ENCODE measurements around the gene SH2D3C.

Gene SH2D3C

DNA sequence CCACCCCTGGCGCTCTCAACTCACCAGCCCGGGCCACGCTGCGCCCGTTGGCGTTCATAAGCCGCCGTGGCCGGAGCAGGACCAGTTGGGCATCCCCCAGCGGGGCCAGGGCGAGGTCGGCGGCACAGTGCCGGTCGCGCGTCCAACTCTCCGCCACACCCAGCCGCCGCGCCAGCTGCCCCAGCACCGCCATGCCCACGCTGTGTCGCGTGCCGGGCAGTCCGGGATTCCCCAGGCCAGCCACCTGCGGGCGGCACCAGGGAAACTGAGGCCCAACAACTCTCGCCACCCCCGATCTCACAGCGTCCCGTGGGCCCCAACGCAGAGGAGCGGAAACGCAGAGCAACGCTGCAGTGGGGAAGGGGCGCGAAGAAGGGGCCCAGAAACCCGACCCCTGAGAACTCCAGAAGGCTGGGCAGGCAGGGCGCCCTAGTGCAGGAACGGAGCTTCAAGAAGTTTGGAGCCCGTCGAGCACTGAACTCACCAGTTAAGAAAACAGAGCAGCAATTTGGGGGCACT is 63.5 kb downstream of the SH2D3C start:
- no peak for DNase-seq

GRCh38 chr9:127714020-127714750 is 64.3 kb downstream of the SH2D3C start:
- DNase-seq, result no peak

GRCh38 chr9:127712867-127713266 is 65.6 kb downstream of the SH2D3C start:
- no peak for DNase-seq

- DNase-seq, result no peak
Observed at GRCh38 chr9:127712371-127712770, 66.1 kb downstream of the SH2D3C start.

- no peak for DNase-seq
Observed at GRCh38 chr9:127711831-127712274, 66.6 kb downstream of the SH2D3C start.

DNA sequence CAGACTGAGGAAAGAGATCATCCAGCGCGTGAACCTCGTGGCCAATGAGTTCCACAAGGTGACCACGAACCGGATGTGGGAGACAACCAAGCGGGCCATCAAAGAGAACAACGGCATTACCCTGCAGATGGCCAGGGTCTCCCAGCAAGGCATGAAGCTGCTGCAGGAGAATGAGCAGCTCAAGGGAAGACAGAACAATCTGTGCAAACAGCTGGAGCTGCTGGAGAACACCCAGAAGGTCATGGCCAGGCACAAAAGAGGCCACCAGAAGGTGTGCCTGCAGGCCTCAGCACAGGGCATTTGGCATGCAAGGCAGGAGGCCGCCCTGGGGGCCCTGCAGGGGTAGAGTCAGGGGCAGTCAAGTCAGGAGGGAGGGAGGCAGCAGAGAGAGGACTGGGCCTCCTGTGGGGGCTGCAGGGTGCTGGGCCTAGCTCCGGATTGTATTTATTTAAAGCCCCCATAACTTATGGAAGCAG is 67.2 kb downstream of the SH2D3C start:
- no peak for DNase-seq

DNA sequence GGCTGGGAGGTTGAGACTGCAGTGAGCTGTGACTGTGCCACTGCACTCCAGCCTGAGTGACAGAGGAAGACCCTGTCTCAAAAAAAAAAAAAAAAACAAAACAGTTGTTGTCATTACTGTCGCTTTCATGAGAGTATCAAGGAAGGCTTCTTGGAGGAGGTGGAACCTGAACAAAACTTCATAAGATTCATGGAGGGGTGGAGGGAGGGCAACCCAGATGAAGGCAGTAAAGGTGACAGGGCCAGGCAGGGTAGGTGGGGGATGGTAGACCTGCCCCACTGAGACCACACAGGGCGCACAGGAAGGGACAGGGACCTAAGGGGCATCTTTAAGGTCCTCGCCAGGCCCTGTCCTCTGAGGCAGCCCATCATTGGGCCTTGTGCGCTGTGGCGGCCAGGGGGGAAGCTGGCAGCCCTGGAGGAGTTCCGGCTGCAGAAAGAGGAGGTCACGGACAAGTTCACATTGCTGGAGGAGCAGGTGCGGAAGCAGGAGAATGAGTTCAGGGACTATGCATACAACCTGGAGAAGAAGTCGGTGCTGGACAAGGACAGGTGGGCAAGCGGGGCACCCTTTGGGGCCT is 68.2 kb downstream of the SH2D3C start:
- no peak for DNase-seq

DNA sequence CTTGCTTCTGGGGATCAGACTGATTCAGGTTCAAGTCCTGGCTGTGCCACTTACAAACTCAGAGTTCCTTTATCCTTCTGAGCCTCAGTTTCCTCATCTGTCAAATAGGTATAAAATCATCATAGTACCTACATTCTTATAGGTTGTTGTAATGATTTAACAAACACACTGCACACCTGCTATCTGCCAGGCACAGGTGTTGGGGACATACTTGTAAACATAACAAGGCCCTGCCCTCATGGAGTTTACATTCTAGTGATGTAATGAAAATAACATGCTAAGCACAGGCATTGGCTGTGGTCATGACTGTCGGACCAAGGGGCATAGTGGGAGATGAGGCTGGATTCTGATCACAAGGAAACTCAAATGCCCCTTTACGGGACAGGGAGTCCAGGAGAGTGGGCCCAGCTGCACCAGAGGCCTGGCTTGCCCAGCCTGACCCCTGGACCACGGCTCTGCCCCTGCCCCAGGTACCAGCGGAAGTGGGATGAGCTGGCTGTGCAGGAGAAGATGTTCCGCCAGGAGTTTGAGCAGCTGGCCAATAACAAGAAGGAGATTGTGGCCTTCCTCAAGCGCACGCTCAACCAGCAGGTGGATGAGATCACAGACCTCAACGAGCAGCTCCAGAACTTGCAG is 69.4 kb downstream of the SH2D3C start:
- no peak for DNase-seq

DNA sequence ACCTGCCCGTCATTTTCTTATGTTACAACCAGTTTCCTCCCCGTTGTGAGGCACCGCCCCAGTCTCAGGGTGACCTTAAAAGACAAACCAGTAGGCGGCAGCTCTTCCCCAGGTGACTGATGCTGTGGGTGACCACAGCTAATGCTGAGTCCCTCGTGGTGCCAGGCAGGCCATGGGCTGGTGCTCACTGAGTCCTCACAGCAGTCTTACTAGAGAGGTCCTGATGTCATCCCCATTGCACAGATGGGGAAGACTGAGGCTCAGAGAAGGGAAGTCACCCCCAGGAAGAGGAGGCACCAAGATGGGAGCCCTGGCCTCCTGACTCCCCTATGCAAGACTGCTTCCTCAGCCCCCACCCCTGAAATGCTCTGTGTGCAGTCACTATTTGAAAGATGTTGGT is 70.7 kb downstream of the SH2D3C start:
- DNase-seq, result peak; percentile 74

DNA sequence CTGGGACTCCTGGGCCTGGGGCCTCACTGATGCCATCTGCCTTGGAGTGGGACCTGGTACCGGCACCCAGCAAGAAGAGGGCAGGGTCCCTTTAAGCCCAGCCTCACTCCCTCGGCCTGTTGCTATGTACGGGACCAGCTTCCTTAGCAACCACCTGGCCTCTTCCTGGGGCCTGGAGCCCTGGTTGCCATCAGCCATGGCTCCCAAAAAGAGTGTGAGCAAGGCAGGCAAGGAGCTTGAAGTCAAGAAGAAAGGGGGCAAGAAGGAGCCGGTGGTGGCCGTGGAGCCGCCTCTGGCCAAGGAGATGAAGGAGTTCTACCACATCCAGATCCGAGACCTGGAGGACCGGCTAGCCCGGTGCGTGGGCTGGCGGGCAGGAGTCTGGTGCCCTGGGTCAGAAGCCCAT is 71.6 kb downstream of the SH2D3C start, which contains the start of gene CFAP157:
TSS of gene CFAP157 (plus strand) at position 153 of the 406 bp plus-strand sequence. CDS start at position 197, 44 bp downstream.
- no peak for DNase-seq

- no peak for DNase-seq
Observed at GRCh38 chr9:127705577-127706379, 72.7 kb downstream of the SH2D3C start.

GRCh38 chr9:127703289-127703946 is 75.0 kb downstream of the SH2D3C start:
- no peak for DNase-seq

DNA sequence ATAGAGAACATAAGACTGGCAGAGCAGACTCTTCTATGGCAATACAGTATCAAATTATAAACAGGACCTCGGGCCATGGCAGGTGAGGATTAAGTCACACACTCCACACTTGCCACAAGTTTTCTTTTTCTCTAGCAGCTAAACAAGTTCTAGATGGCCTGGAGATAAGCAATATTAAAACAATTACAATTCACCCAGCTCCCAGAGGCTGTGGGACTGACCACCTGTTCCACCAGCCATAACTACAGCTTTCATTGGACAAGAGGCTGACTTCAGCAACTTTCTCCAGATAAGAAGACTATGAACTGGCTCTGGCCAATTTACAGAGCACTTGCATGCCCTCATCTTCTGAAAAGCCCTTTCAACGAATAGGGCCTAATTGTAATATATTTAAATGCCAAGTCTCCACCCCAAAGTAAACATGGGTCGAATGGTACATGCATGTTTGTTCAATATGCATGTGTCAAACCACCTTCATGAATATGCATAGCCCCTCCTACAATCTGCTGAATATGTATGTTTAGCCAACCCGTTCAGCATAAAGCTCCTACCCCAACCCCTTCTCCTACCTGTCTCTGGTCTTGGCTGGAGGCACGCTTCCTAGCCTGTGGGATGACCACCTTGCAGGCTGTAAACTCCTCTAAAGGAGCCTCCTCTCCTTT is 77.7 kb downstream of the SH2D3C start:
- DNase-seq, result no peak

DNA sequence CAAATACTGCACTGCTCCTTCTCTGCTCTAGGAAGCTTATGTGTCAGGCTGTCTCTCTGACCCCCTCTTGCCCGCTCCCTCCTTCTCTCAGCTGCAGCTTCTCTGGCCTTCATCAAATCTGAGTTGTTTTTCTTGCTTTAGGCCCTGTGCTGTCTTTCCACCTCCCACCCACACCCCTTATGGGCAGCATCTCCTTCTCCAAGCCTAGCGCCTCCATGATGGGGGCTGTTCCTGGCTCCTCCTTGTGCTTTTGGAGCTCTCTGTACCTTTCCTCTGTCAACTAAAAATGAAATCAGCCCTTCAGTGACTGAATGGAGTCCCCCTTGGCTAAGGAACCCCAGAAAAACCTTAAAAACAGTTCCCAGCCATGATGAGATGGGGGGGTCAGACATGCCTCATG is 78.3 kb downstream of the SH2D3C start:
- DNase-seq, result no peak

DNA sequence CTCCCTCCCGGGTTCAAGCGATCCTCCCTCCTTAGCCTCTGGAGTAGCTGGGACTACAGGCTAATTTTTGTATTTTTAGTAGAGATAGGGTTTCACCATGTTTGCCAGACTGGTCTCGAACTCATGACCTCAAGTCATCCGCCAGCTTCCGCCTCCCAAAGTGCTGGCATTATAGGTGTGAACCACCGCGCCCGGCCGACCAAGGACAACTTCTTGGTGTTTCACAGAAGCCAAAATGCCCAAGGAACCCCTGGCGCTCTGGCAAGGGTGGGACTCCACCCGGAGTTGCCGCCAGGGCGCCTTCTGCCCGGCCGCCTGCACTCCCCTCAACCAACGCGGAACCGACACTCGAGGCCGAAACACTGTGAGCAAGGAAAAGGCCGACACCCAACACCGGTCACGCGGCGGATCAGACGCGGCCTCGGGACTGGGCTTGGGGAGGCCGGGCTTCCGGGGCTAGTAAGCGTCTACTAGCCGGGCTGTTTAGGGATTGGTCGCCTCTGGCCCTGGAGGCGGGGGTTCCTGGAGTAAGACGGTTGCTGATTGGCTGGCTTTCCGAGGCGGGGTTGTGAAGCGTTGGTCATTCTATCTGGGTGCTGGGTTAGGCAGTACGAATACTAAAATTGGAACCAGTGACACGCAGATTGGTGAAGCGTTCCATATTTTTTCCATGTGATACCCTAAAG is 79.3 kb downstream of the SH2D3C start:
- DNase-seq, result peak; percentile 83

DNA sequence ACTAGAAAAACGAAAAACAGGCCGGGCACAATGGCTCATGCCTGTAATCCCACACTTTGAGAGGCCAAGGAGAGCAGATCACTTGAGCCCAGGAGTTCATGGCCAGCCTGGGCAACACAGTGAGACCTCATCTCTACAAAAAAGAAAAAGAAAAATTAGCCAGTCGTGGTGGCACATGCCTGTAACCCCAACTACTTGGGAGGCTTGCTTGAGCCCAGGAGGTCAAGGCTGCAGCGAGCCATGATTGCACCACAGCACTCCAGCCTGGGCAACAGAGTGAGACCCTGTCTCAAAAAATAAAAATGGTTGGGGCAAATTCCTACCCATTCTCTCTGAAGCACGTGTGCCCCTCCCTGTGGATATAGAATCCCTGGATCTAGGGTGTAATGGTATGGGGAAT is 80.1 kb downstream of the SH2D3C start:
- DNase-seq, result no peak

GRCh38 chr9:127697575-127697974 is 80.9 kb downstream of the SH2D3C start:
- DNase-seq, result no peak

DNA sequence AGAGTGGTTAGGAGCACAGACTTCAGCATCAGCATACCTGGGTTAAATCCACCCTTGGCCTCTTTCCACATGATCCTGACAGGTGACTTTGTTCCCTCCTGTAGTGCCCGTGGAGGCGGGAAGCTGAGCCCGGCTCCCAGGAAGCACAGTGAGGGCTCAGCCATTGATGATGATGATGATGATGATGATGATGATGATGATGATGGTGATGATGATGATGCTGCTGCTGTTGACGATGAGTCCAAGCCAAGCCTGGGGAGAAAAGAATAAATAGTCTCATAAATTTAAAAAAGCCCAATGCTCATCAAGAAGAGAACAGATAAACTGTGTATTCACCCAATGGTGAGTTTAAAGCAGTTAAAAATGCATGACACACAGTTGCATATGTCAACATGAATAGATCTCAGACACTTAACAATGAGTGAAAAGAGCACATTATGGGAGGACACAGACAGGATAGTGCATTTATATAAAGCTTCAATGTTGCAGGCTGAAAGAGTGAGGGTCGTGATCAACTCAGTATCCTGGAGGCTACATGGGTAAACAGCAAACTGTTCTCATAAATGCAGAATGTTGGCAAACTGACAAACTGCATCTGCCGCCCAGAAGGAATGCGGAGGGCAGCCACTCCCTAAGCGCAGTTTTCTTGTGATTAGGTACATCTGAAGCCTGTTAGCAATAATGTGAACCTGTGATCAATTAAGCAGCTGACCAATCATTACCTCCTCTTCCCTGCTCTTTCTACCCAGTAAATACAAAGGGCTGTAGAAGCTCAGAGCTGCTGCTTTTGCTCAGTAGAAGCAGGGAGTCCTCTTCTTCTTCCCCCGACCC is 83.4 kb downstream of the SH2D3C start:
- no peak for DNase-seq

- no peak for DNase-seq
Observed at GRCh38 chr9:127693697-127694096, 84.8 kb downstream of the SH2D3C start.

GRCh38 chr9:127693143-127693542 is 85.3 kb downstream of the SH2D3C start:
- DNase-seq, result no peak
